Tibial nerve (tissue), 3 donors: Measurements from ENCODE around the gene RPS10.

Experiments used
- CTCF ChIP-seq, 5 experiments: fragments of 200-600 bp in 3 of 5; fragments of 450-650 bp in 2 of 5; sonication (generic) in 3 of 5; IDR thresholded peaks; one replicate each; pipeline ENCODE4 v1.5.1; 2016 to 2019; ENCODE audit warnings: antibody characterized with exemption in 5 of 5, mild to moderate bottlenecking in 3 of 5, moderate library complexity in 2 of 5
- POLR2A ChIP-seq, 2 donors: fragments of 450-650 bp; IDR thresholded peaks; one replicate each; pipeline ENCODE4 v1.6.1; 2017; ENCODE audit warnings: antibody characterized with exemption in 2 of 2, mild to moderate bottlenecking in 2 of 2, moderate library complexity in 2 of 2

GRCh38 chr6:34457742-34458735 lies 32.2 kb upstream of the RPS10 start:
- TF ChIP-seq CTCF (IDR thresholded peaks at IDR 0.05) (no peak), POLR2A (IDR thresholded peaks at IDR 0.05) (no peak)
